Suprapubic skin (tissue), 3 donors: Measurements from ENCODE around the gene NFIC.

ENCODE experiments used
- EP300 ChIP-seq: sonication (generic); formaldehyde crosslinking; IDR thresholded peaks from one replicate; pipeline ENCODE4 v1.6.1; 2017; ENCODE audit warnings: antibody characterized with exemption
- POLR2A ChIP-seq, 2 donors: fragments of 450-650 bp; IDR thresholded peaks; one replicate each; pipeline ENCODE4 v1.6.1; 2017; ENCODE audit warnings: antibody characterized with exemption in 2 of 2, mild to moderate bottlenecking in 2 of 2, moderate library complexity in 2 of 2
- TF ChIP-seq, protein P1 (sequence below), 2 donors: fragments of 200-600 bp in 1 of 2; fragments of 450-650 bp in 1 of 2; sonication (generic) in 1 of 2; IDR thresholded peaks; one replicate each; pipeline ENCODE4 v1.5.1; 2016 to 2019; ENCODE audit warnings: antibody characterized with exemption in 2 of 2, mild to moderate bottlenecking in 1 of 2, moderate library complexity in 1 of 2

DNA sequence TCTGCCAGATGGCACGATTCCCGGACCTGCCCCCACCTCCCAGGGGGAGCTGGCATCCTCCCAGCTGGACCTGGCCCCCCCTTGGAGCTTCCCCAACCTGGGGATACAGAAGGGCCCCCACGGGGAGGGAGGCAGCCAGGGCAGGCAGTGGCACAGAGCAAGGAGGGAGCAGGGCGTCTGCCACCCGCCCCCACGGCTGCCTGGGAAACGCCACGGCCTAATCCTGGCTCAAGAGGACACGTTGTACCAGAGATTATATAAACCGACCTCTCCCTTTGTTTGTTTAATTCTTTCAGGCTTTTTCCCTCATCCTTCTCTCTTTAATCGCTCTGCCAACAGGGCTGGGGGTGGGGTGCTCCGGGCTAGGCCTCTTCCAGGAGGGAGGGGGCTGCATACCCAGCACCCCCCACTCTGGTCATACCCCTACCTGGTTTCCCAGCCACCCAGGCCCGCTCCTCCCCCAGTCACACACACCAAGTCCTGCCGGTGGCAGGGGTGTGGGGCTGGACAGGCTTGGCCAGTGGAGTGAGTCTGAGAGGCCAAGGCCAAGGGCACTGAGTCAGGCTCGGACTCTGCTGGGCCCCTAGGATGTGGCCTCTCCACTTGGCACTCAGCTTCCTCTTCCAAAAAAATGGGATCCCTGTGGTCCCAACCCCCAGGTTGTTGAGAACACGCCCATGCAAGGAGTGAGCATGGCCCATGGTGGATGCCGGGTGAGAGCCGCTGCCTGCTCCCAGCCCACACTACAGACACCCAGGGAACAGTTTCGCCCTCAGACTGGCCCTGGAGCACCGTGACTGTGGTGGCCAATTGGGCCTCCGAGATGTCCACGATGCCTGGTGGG is 29.5 kb upstream of the NFIC start:
- TF ChIP-seq POLR2A (IDR thresholded peaks at IDR 0.05) = no peak
- TF ChIP-seq EP300 = peak; percentile 94
- TF ChIP-seq, protein P1, sequence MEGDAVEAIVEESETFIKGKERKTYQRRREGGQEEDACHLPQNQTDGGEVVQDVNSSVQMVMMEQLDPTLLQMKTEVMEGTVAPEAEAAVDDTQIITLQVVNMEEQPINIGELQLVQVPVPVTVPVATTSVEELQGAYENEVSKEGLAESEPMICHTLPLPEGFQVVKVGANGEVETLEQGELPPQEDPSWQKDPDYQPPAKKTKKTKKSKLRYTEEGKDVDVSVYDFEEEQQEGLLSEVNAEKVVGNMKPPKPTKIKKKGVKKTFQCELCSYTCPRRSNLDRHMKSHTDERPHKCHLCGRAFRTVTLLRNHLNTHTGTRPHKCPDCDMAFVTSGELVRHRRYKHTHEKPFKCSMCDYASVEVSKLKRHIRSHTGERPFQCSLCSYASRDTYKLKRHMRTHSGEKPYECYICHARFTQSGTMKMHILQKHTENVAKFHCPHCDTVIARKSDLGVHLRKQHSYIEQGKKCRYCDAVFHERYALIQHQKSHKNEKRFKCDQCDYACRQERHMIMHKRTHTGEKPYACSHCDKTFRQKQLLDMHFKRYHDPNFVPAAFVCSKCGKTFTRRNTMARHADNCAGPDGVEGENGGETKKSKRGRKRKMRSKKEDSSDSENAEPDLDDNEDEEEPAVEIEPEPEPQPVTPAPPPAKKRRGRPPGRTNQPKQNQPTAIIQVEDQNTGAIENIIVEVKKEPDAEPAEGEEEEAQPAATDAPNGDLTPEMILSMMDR (IDR thresholded peaks at IDR 0.05) = no peak
